ENCODE measurements around the gene CLEC16A. TPM values are rescaled to one million over a fixed set of nuclear protein-coding genes. Genes with fewer than 3 reads are reported as not detected.

The CLEC16A gene
- total RNA-seq, 4 donors from 2014 or later, result 7.6 to 65.6 (median 28.0) TPM

- Histone ChIP-seq H3K4me3 (no peak overlapping the region), H3K9me3 (no peaks in the 10 kb centered on the region), H3K4me1 (no peaks in the 10 kb centered on the region), H3K27me3 (no peaks in the 10 kb centered on the region), H3K27ac (no peak overlapping the region), H3K36me3 (no peaks in the 10 kb centered on the region)
- TF ChIP-seq POLR2A (IDR thresholded peaks at IDR 0.05) (no peak), CTCF (IDR thresholded peaks at IDR 0.05) (no peak)
- no peak for DNase-seq
- intact Hi-C loops (cut with DNase I; ENCODE audit: low total_unique reads), result no loop called here
Observed at GRCh38 chr16:11093572-11094074, 149.3 kb downstream of the CLEC16A start.

GRCh38 chr16:11094075-11094856, 149.9 kb downstream of the CLEC16A start:
- H3K27ac ChIP-seq, result peak overlapping the region; percentile 10 to 48
- intact Hi-C loops (cut with DNase I; ENCODE audit: low total_unique reads), result no loop called here
- no peaks in the 10 kb centered on the region for H3K27me3 ChIP-seq
- no peak overlapping the region for H3K4me3 ChIP-seq
- no peak for TF ChIP-seq CTCF (IDR thresholded peaks at IDR 0.05)
- no peak for TF ChIP-seq POLR2A (IDR thresholded peaks at IDR 0.05)
- H3K4me1 ChIP-seq, result peaks cover 0 to under 1% of the 10 kb centered on the region in 2 donors
- DNase-seq, result no peak
- no peaks in the 10 kb centered on the region for H3K9me3 ChIP-seq
- no peaks in the 10 kb centered on the region for H3K36me3 ChIP-seq

GRCh38 chr16:11094857-11095565, 150.6 kb downstream of the CLEC16A start:
- Histone ChIP-seq H3K4me3 (no peak overlapping the region), H3K4me1 (peaks cover 0 to 8% of the 10 kb centered on the region in 2 donors), H3K27ac (peak overlapping the region in 1 of 2 donors; percentile 10), H3K9me3 (no peaks in the 10 kb centered on the region), H3K27me3 (no peaks in the 10 kb centered on the region), H3K36me3 (no peaks in the 10 kb centered on the region)
- intact Hi-C loops (cut with DNase I; ENCODE audit: low total_unique reads), result no loop called here
- TF ChIP-seq POLR2A (IDR thresholded peaks at IDR 0.05), result no peak
- no peak for TF ChIP-seq CTCF (IDR thresholded peaks at IDR 0.05)
- DNase-seq, result no peak

- H3K36me3 ChIP-seq, result no peaks in the 10 kb centered on the region
- no peaks in the 10 kb centered on the region for H3K9me3 ChIP-seq
- H3K27ac ChIP-seq, result no peak overlapping the region
- H3K4me3 ChIP-seq, result no peak overlapping the region
- TF ChIP-seq CTCF (IDR thresholded peaks at IDR 0.05) (no peak), POLR2A (IDR thresholded peaks at IDR 0.05) (no peak)
- no peak for DNase-seq
- no peaks in the 10 kb centered on the region for H3K27me3 ChIP-seq
- H3K4me1 ChIP-seq, result peaks cover 0 to 14% of the 10 kb centered on the region in 2 donors
- intact Hi-C loops (cut with DNase I; ENCODE audit: low total_unique reads), result no loop called here
Observed at GRCh38 chr16:11095935-11096334, 151.6 kb downstream of the CLEC16A start.
